ENCODE measurements around the gene PTX3.

DNA sequence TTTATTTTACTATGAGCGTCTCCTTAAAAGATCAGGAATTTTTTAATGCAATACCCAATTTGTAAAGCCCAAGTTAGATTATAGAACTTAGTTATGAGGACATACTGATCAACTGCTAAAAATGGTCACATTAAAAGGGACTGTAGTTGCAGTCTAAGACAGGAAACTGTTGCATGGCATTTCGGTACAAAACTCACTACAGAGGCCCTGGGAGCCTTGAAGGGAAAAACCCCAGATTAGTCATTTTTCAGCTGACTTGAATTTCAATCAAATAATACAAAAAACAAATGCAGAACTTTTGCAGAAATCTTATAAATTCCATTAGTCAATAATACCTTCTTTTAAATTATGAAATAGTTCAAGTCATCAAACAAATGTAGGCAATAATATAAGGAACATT is 6.9 kb upstream of the PTX3 start:
- TF ChIP-seq, protein P1, sequence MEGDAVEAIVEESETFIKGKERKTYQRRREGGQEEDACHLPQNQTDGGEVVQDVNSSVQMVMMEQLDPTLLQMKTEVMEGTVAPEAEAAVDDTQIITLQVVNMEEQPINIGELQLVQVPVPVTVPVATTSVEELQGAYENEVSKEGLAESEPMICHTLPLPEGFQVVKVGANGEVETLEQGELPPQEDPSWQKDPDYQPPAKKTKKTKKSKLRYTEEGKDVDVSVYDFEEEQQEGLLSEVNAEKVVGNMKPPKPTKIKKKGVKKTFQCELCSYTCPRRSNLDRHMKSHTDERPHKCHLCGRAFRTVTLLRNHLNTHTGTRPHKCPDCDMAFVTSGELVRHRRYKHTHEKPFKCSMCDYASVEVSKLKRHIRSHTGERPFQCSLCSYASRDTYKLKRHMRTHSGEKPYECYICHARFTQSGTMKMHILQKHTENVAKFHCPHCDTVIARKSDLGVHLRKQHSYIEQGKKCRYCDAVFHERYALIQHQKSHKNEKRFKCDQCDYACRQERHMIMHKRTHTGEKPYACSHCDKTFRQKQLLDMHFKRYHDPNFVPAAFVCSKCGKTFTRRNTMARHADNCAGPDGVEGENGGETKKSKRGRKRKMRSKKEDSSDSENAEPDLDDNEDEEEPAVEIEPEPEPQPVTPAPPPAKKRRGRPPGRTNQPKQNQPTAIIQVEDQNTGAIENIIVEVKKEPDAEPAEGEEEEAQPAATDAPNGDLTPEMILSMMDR (IDR thresholded peaks at IDR 0.05 in 4 of 5, conservative IDR thresholded peaks at IDR 0.05 in 1 of 5): no peak
- TF ChIP-seq POLR2A (IDR thresholded peaks at IDR 0.05): no peak
